ENCODE data around the gene BMP8A.
A peak's percentile ranks its signal among the peaks of the same experiment; 100 is the strongest.

Gene BMP8A

GRCh38 chr1:39572379-39573096 is 81.1 kb downstream of the BMP8A start:
- no peak for DNase-seq

- no peak for DNase-seq
These were observed 81.6 kb downstream of the BMP8A start for GRCh38 chr1:39573097-39573465.

- peak; percentile 34 for DNase-seq
These were observed 82.5 kb downstream of the BMP8A start for GRCh38 chr1:39573736-39574624.

DNA sequence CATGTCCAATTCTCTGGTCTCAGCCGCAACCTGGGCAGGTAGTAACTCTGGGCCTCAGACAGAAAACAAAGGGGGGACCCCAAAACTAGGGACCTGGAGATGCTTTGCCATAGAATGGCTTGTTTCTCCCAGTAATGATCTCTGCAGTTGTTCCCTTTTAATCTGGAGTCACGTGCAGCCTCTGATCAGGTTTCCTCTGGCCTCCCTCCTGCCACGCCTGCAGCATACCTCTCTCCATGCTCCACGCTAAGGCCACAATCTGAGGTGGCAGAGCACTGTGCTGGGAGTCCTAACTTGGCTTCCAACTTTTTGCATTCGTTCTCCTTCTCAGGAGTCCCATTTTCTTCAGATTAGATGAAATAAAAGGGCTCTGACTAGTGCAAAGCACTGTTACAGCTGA is 83.2 kb downstream of the BMP8A start:
- DNase-seq, result no peak

Data from fibroblast of skin of abdomen (primary cell).